ENCODE data around the gene BRD1. TPM values are rescaled to one million over a fixed set of nuclear protein-coding genes. Genes with fewer than 3 reads are reported as not detected.

The BRD1 gene
- total RNA-seq, 1 experiment from 2014 or later: 19.1 TPM

GRCh38 chr22:49753276-49753890 is 74.3 kb downstream of the BRD1 start:
- no peak overlapping the region for H3K27ac ChIP-seq (ENCODE audit: low read length)
- H3K9me2 ChIP-seq (replicated peaks; ENCODE audit: low read length): no peaks in the 10 kb centered on the region
- no peak for TF ChIP-seq EZH2phosphoT487 (IDR thresholded peaks at IDR 0.05; ENCODE audit: borderline replicate concordance, low read length)
- TF ChIP-seq EZH2 (IDR thresholded peaks at IDR 0.05; ENCODE audit: low read length, unreplicated experiment): no peak
- TF ChIP-seq, protein P1, sequence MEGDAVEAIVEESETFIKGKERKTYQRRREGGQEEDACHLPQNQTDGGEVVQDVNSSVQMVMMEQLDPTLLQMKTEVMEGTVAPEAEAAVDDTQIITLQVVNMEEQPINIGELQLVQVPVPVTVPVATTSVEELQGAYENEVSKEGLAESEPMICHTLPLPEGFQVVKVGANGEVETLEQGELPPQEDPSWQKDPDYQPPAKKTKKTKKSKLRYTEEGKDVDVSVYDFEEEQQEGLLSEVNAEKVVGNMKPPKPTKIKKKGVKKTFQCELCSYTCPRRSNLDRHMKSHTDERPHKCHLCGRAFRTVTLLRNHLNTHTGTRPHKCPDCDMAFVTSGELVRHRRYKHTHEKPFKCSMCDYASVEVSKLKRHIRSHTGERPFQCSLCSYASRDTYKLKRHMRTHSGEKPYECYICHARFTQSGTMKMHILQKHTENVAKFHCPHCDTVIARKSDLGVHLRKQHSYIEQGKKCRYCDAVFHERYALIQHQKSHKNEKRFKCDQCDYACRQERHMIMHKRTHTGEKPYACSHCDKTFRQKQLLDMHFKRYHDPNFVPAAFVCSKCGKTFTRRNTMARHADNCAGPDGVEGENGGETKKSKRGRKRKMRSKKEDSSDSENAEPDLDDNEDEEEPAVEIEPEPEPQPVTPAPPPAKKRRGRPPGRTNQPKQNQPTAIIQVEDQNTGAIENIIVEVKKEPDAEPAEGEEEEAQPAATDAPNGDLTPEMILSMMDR (conservative IDR thresholded peaks at IDR 0.05; ENCODE audit: low read depth, low read length): no peak
- no peaks in the 10 kb centered on the region for H3K79me2 ChIP-seq (ENCODE audit: low read length)
- H3K36me3 ChIP-seq (ENCODE audit: low read depth, low read length): no peaks in the 10 kb centered on the region
- no peaks in the 10 kb centered on the region for H3K27me3 ChIP-seq (ENCODE audit: low read length)
- ChIA-PET CTCF (no interaction called here), POLR2A (ENCODE audit: unreplicated experiment) (no interaction called here)
- H2AFZ ChIP-seq (ENCODE audit: low read length): no peak overlapping the region
- H3F3A ChIP-seq (ENCODE audit: low read length, unreplicated experiment): no peaks in the 10 kb centered on the region
- H3K4me1 ChIP-seq (ENCODE audit: insufficient read depth, low read length): no peaks in the 10 kb centered on the region
- no TSS peak for BruUV-seq (replicated peaks)
- H3K9me3 ChIP-seq (ENCODE audit: low read length): no peaks in the 10 kb centered on the region
- no peak overlapping the region for H3K4me3 ChIP-seq (ENCODE audit: low read length)
- no peak overlapping the region for H3K4me2 ChIP-seq (ENCODE audit: low read length)
- no peak for ATAC-seq
- no peak for DNase-seq
- H3K9ac ChIP-seq (ENCODE audit: low read length): no peak overlapping the region
- intact Hi-C loops (cut with micrococcal nuclease): no loop called here
- no peaks in the 10 kb centered on the region for H4K20me1 ChIP-seq (ENCODE audit: low read length)

- DNase-seq (no peak), ATAC-seq (no peak)
- no peaks in the 10 kb centered on the region for H3K9me2 ChIP-seq (replicated peaks; ENCODE audit: low read length)
- intact Hi-C loops (cut with micrococcal nuclease): no loop called here
- H3K36me3 ChIP-seq (ENCODE audit: low read depth, low read length): no peaks in the 10 kb centered on the region
- CTCF ChIA-PET: no interaction called here
- H3K9me3 ChIP-seq (ENCODE audit: low read length): no peaks in the 10 kb centered on the region
- H3K27ac ChIP-seq (ENCODE audit: low read length): no peak overlapping the region
- H4K20me1 ChIP-seq (ENCODE audit: low read length): no peaks in the 10 kb centered on the region
- no peak overlapping the region for H3K4me3 ChIP-seq (ENCODE audit: low read length)
- H3F3A ChIP-seq (ENCODE audit: low read length, unreplicated experiment): no peaks in the 10 kb centered on the region
- H3K9ac ChIP-seq (ENCODE audit: low read length): no peak overlapping the region
- H3K4me2 ChIP-seq (ENCODE audit: low read length): no peak overlapping the region
- no peak overlapping the region for H2AFZ ChIP-seq (ENCODE audit: low read length)
- H3K79me2 ChIP-seq (ENCODE audit: low read length): no peaks in the 10 kb centered on the region
- BruUV-seq (replicated peaks): no TSS peak
- TF ChIP-seq, protein P1 (conservative IDR thresholded peaks at IDR 0.05; ENCODE audit: low read depth, low read length): no peak
- TF ChIP-seq EZH2 (IDR thresholded peaks at IDR 0.05; ENCODE audit: low read length, unreplicated experiment) (no peak), EZH2phosphoT487 (IDR thresholded peaks at IDR 0.05; ENCODE audit: borderline replicate concordance, low read length) (no peak)
- no peaks in the 10 kb centered on the region for H3K27me3 ChIP-seq (ENCODE audit: low read length)
- POLR2A ChIA-PET (ENCODE audit: unreplicated experiment): no interaction called here
- no peaks in the 10 kb centered on the region for H3K4me1 ChIP-seq (ENCODE audit: insufficient read depth, low read length)
Measured at GRCh38 chr22:49752598-49753091, 75.0 kb downstream of the BRD1 start.

DNA sequence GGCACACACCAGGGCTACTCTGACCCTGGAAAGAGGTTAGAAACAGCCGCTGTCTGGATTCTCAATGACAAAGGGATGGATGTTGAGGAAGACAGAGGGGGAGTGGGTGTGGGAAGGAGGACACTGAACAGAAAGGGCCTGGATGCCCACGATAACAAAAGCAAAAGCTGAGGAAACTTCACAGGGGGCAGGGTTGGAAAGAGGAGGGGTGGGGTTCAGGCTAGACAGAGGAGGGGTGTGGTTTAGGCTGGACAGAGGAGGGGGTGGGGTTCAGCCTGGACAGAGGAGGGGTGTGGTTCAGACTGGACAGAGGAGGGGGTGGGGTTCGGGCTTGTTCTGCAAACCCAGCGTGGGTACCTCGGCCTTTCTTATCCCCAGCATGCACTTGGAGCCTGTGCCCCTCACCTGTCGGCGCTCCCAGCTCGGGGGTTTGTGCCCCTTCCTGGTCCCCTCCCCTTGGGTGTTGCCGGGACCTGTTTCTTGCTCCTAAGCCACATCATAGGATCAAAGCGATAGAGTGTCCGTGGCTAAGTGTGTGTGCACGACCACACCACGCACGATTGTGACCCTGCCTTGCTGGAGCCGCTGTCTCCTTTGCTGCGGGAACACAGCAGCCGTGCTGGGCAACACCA is 75.6 kb downstream of the BRD1 start:
- no peak for TF ChIP-seq EZH2 (IDR thresholded peaks at IDR 0.05; ENCODE audit: low read length, unreplicated experiment)
- TF ChIP-seq, protein P1 (conservative IDR thresholded peaks at IDR 0.05; ENCODE audit: low read depth, low read length): no peak
- no peak for TF ChIP-seq EZH2phosphoT487 (IDR thresholded peaks at IDR 0.05; ENCODE audit: borderline replicate concordance, low read length)
- H3K4me3 ChIP-seq (ENCODE audit: low read length): no peak overlapping the region
- intact Hi-C loops (cut with micrococcal nuclease): no loop called here
- no peaks in the 10 kb centered on the region for H3K27me3 ChIP-seq (ENCODE audit: low read length)
- no TSS peak for BruUV-seq (replicated peaks)
- H3K9me2 ChIP-seq (replicated peaks; ENCODE audit: low read length): no peaks in the 10 kb centered on the region
- no peak overlapping the region for H3K9ac ChIP-seq (ENCODE audit: low read length)
- ATAC-seq (no peak), DNase-seq (no peak)
- no peak overlapping the region for H2AFZ ChIP-seq (ENCODE audit: low read length)
- POLR2A ChIA-PET (ENCODE audit: unreplicated experiment): no interaction called here
- no peaks in the 10 kb centered on the region for H4K20me1 ChIP-seq (ENCODE audit: low read length)
- no peak overlapping the region for H3K4me2 ChIP-seq (ENCODE audit: low read length)
- no peaks in the 10 kb centered on the region for H3K36me3 ChIP-seq (ENCODE audit: low read depth, low read length)
- H3K4me1 ChIP-seq (ENCODE audit: insufficient read depth, low read length): no peaks in the 10 kb centered on the region
- no peaks in the 10 kb centered on the region for H3K79me2 ChIP-seq (ENCODE audit: low read length)
- no peaks in the 10 kb centered on the region for H3F3A ChIP-seq (ENCODE audit: low read length, unreplicated experiment)
- H3K9me3 ChIP-seq (ENCODE audit: low read length): no peaks in the 10 kb centered on the region
- no peak overlapping the region for H3K27ac ChIP-seq (ENCODE audit: low read length)
- CTCF ChIA-PET: no interaction called here
